ENCODE measurements around the gene OPN4. TPM values are rescaled to one million over a fixed set of nuclear protein-coding genes. Genes with fewer than 3 reads are reported as not detected.
A peak's percentile ranks its signal among the peaks of the same experiment; 100 is the strongest.

Gene OPN4
- total RNA-seq, 1 donor from 2014 or later: not detected

DNA sequence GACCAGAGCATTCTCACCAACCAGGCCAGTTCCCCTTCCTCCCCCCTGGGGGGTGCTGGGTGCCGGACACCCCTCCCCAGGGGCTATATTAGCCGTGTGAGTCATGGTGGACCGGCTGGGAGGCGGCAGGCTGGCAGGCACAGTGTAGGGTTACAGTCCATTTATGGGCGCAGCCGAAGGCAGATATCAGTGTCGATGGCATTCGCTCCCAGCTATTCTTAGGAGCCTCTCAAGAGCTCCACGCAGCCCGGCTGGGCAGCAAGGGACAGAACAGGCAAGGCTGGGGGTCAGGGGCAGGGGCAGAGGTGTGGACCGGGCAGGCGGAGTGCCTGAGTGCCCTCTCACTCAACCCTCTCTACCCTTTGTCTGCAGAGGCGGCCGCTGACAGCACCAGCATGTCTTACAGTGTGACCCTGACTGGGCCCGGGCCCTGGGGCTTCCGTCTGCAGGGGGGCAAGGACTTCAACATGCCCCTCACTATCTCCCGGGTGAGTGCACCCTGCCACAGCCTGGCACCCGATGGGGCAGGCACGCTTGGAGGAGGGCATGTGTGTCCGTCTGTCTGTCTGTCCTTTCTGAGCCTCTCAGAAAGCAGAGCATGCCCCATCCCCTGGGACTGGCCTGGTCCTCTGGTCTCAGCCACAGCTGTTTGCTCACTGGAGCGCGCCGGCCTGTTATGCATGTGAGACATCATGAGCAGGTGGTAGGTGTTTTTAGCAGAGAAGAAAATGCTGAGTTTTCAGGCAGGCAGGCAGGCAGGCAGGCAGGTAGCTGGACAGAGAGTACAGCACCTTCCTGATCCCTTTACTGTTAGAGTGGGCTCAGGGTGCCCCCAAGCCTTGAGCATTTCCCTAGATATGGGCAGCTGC, 14.2 kb downstream of the OPN4 start, which contains the start of gene LDB3:
LDB3 (plus strand) TSS at position 215 of the 869 bp plus-strand sequence; CDS start at position 396, 181 bp downstream.
- no peaks in the 10 kb centered on the region for H4K20me1 ChIP-seq (ENCODE audit: insufficient read depth, low read length)
- peak; percentile 65 for DNase-seq (ENCODE audit: low read depth)
- no peaks in the 10 kb centered on the region for H3K9me3 Mint-ChIP-seq (ENCODE audit: unreplicated experiment)
- H3K36me3 ChIP-seq (ENCODE audit: insufficient read depth, low read length): no peaks in the 10 kb centered on the region
- peak within 1 kb of the TSS; percentile 57 for H3K4me3 Mint-ChIP-seq (ENCODE audit: unreplicated experiment)
- no peak for FAIRE-seq
- H3K27me3 Mint-ChIP-seq (ENCODE audit: low read depth, unreplicated experiment): peaks cover 6% of the 10 kb centered on the region
- H3K9me3 ChIP-seq (ENCODE audit: insufficient read depth, low read depth, low read length): no peaks in the 10 kb centered on the region
- H3K4me3 ChIP-seq (ENCODE audit: insufficient read depth, low read depth, low read length): peak within 1 kb of the TSS; percentile 3
- H3K4me1 Mint-ChIP-seq (ENCODE audit: low read depth, unreplicated experiment): peaks cover 36% of the 10 kb centered on the region
- no peaks in the 10 kb centered on the region for H3K79me2 ChIP-seq (ENCODE audit: insufficient read depth, low read length)
- H3K4me1 ChIP-seq (ENCODE audit: insufficient read depth, low read length): peaks cover 17% of the 10 kb centered on the region
- H3K36me3 Mint-ChIP-seq (ENCODE audit: low read depth, unreplicated experiment): no peaks in the 10 kb centered on the region
- H3K27ac ChIP-seq (ENCODE audit: low read depth, low read length): no peak within 1 kb of the TSS
- H3K9ac ChIP-seq (ENCODE audit: low read length): peak within 1 kb of the TSS; percentile 18
- peak within 1 kb of the TSS; percentile 34 for H3K27ac Mint-ChIP-seq (ENCODE audit: unreplicated experiment)
- peak within 1 kb of the TSS; percentile 52 for H2AFZ ChIP-seq (ENCODE audit: low read depth, low read length)
- H3K27me3 ChIP-seq (ENCODE audit: insufficient read depth, low read length): no peaks in the 10 kb centered on the region
- H3K4me2 ChIP-seq (ENCODE audit: low read length): peak within 1 kb of the TSS; percentile 75
- TF ChIP-seq, protein P1, sequence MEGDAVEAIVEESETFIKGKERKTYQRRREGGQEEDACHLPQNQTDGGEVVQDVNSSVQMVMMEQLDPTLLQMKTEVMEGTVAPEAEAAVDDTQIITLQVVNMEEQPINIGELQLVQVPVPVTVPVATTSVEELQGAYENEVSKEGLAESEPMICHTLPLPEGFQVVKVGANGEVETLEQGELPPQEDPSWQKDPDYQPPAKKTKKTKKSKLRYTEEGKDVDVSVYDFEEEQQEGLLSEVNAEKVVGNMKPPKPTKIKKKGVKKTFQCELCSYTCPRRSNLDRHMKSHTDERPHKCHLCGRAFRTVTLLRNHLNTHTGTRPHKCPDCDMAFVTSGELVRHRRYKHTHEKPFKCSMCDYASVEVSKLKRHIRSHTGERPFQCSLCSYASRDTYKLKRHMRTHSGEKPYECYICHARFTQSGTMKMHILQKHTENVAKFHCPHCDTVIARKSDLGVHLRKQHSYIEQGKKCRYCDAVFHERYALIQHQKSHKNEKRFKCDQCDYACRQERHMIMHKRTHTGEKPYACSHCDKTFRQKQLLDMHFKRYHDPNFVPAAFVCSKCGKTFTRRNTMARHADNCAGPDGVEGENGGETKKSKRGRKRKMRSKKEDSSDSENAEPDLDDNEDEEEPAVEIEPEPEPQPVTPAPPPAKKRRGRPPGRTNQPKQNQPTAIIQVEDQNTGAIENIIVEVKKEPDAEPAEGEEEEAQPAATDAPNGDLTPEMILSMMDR (IDR thresholded peaks at IDR 0.05; ENCODE audit: insufficient read depth, low read depth, low read length): no peak
- TF ChIP-seq EZH2 (IDR thresholded peaks at IDR 0.05; ENCODE audit: insufficient read depth, low read length): no peak

DNA sequence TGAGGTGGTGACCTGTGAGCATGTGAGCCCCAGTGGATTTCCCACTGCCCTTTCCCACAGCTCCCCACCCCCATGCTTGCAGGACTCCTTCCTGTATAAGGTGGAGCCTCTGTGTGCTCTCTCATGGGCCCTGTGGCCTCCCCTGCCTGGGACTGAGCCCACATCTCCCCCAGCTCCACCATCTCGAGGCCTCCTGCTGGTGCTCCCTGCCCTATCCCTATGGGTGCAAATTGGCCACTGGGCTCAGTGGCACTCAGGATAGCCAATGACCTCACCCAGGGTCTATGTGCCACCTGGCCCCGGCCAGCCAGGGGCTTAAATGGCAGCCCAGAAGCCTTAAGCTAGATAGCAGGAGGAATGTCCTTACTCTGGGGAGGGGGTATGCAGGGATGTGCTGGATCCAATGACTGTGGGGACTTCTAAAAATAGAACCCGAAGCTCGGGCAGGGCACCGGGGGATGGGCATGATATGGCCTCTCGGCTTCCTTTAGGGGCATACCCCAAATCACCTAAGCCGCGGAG, 16.0 kb downstream of the OPN4 start:
- H3K36me3 ChIP-seq (ENCODE audit: insufficient read depth, low read length): no peaks in the 10 kb centered on the region
- peaks cover 17% of the 10 kb centered on the region for H3K4me1 ChIP-seq (ENCODE audit: insufficient read depth, low read length)
- no peak for DNase-seq (ENCODE audit: low read depth)
- no peak overlapping the region for H3K4me3 ChIP-seq (ENCODE audit: insufficient read depth, low read depth, low read length)
- H3K79me2 ChIP-seq (ENCODE audit: insufficient read depth, low read length): no peaks in the 10 kb centered on the region
- H4K20me1 ChIP-seq (ENCODE audit: insufficient read depth, low read length): no peaks in the 10 kb centered on the region
- Mint-ChIP-seq H3K36me3 (ENCODE audit: low read depth, unreplicated experiment) (no peaks in the 10 kb centered on the region), H3K4me3 (ENCODE audit: unreplicated experiment) (no peak overlapping the region), H3K9me3 (ENCODE audit: unreplicated experiment) (no peaks in the 10 kb centered on the region), H3K4me1 (ENCODE audit: low read depth, unreplicated experiment) (peaks cover 32% of the 10 kb centered on the region), H3K27ac (ENCODE audit: unreplicated experiment) (peak overlapping the region; percentile 62), H3K27me3 (ENCODE audit: low read depth, unreplicated experiment) (peaks cover 4% of the 10 kb centered on the region)
- no peak overlapping the region for H3K4me2 ChIP-seq (ENCODE audit: low read length)
- no peak overlapping the region for H3K27ac ChIP-seq (ENCODE audit: low read depth, low read length)
- no peaks in the 10 kb centered on the region for H3K9me3 ChIP-seq (ENCODE audit: insufficient read depth, low read depth, low read length)
- no peak for FAIRE-seq
- TF ChIP-seq EZH2 (IDR thresholded peaks at IDR 0.05; ENCODE audit: insufficient read depth, low read length): no peak
- TF ChIP-seq, protein P1 (IDR thresholded peaks at IDR 0.05; ENCODE audit: insufficient read depth, low read depth, low read length): no peak
- H3K9ac ChIP-seq (ENCODE audit: low read length): no peak overlapping the region
- no peak overlapping the region for H2AFZ ChIP-seq (ENCODE audit: low read depth, low read length)
- no peaks in the 10 kb centered on the region for H3K27me3 ChIP-seq (ENCODE audit: insufficient read depth, low read length)

Data from astrocyte (in vitro differentiated cells and primary cell).